Panc1 (cell line): ENCODE results near the gene EPHB1.

Source experiments
- CTCF ChIP-seq: fragments of 450-650 bp; IDR thresholded peaks from 2 replicates; pipeline ENCODE4 v1.5.1; 2017; ENCODE audit warnings: mild to moderate bottlenecking
- POLR2AphosphoS5 ChIP-seq: IDR thresholded peaks from 2 replicates; pipeline ENCODE4 v1.6.1; 2012; ENCODE audit warnings: mild to moderate bottlenecking, low read depth, low read length, moderate library complexity
- REST ChIP-seq, 2 experiments: IDR thresholded peaks; 2 replicates each; pipeline ENCODE4 v1.6.1; 2011 to 2012; ENCODE audit warnings: low read depth in 2 of 2, control low read depth in 1 of 2, low read length in 1 of 2, mild to moderate bottlenecking in 1 of 2, moderate library complexity in 1 of 2; ENCODE audit not compliant: insufficient read depth in 1 of 2
- SIN3A ChIP-seq: IDR thresholded peaks from 2 replicates; pipeline ENCODE4 v1.6.1; 2012; ENCODE audit warnings: low read depth, mild to moderate bottlenecking, low read length, moderate library complexity, borderline replicate concordance; ENCODE audit not compliant: insufficient read depth
- TCF7L2 ChIP-seq: IDR thresholded peaks from 2 replicates; pipeline ENCODE4 v1.6.1; 2011; ENCODE audit warnings: mild to moderate bottlenecking, low read depth, low read length, inconsistent platforms

DNA sequence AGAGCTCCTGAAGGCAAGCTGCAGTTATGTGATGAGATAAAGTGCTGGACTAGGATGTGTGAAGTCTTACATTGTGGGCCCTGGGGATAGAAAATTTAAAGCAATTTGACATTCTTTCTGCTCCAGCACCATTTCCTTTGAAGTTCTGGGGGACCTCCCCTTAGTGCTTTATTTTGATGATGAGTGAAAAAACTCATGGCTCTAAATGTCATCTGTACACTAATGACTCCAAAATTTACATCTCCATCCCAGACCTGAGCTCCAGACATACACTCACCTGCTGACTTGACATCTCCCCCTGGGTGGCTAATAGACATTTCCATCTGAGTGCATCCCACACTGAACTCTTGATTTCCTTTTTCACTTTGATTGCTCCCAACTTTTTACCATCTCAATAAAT lies 276.4 kb downstream of the EPHB1 start:
- no peak for TF ChIP-seq CTCF
- no peak for TF ChIP-seq POLR2AphosphoS5
- no peak for TF ChIP-seq SIN3A
- TF ChIP-seq TCF7L2 = no peak
- TF ChIP-seq REST (IDR thresholded peaks at IDR 0.05; ENCODE audit: insufficient read depth in 1 of 2, low read depth in 2 of 2, low read length in 1 of 2) = no peak
